Adrenal gland (tissue), 19 donors: Measurements from ENCODE around the gene PIGS. TPM values are rescaled to one million over a fixed set of nuclear protein-coding genes. Genes with fewer than 3 reads are reported as not detected.

Experiments used
- DNase-seq, 7 donors: peaks; one replicate each; pipeline ENCODE4 v3.0.0-alpha.2; 2019 to 2020
- H3K27ac ChIP-seq, 5 donors: fragments of 200-600 bp; sonication (generic) in 4 of 5; 1 replicate in 3 of 5; 2 replicates in 2 of 5; pipeline versions ENCODE4 v1.5.1 to v1.8.0; 2016 to 2020; ENCODE audit warnings: mild to moderate bottlenecking in 1 of 5
- H3K27me3 ChIP-seq: fragments of 200-600 bp; 2 replicates; pipeline ENCODE4 v1.8.0; 2021
- H3K36me3 ChIP-seq, 2 donors: fragments of 200-600 bp; replicated peaks in 1 of 2; 1 replicate in 1 of 2; 2 replicates in 1 of 2; pipeline versions ENCODE4 v1.5.1 to v1.8.0; 2018 to 2022
- H3K4me1 ChIP-seq, 2 donors: fragments of 200-600 bp; replicated peaks in 1 of 2; 1 replicate in 1 of 2; 2 replicates in 1 of 2; pipeline versions ENCODE4 v1.5.1 to v1.8.0; 2018 to 2021
- H3K4me3 ChIP-seq, 4 donors: fragments of 200-600 bp; sonication (generic) in 3 of 4; one replicate each; pipeline ENCODE4 v1.5.1; 2016 to 2018
- H3K9me3 ChIP-seq, 3 donors: fragments of 200-600 bp; sonication (generic) in 1 of 3; replicated peaks in 1 of 3; 1 replicate in 2 of 3; 2 replicates in 1 of 3; pipeline versions ENCODE4 v1.5.1 to v1.8.0; 2016 to 2021
- CTCF ChIP-seq, 6 experiments: fragments of 450-650 bp in 4 of 6; fragments of 200-600 bp in 2 of 6; sonication (generic) in 1 of 6; IDR thresholded peaks; 1 replicate in 5 of 6; 2 replicates in 1 of 6; pipeline versions ENCODE4 v1.5.1 to v1.8.0; 2016 to 2021; ENCODE audit warnings: antibody characterized with exemption in 6 of 6, mild to moderate bottlenecking in 2 of 6, moderate library complexity in 1 of 6
- POLR2A ChIP-seq, 2 donors: fragments of 450-650 bp; IDR thresholded peaks; one replicate each; pipeline ENCODE4 v1.6.1; 2017; ENCODE audit warnings: antibody characterized with exemption in 2 of 2, mild to moderate bottlenecking in 2 of 2, moderate library complexity in 1 of 2
- WGBS, 4 donors: extraction: QIAGEN DNeasy Blood & Tissue Kit in 2 of 4; methylation state at CpG; one replicate each; pipeline versions ENCODE4 v1.1.5 to v1.1.7; 2013 to 2017; 5-methylcytosine and 5-hydroxymethylcytosine counted together
- intact Hi-C, 2 donors: fragments of 100-400 bp; cut with DNase I; formaldehyde crosslinking; loops; one replicate each; pipeline versions ENCODE4 v1.14.1 to v1.15.0; 2022 to 2023
- long read RNA-seq, 10 donors: library from polyadenylated mRNA in 3 of 10; unstranded in 2 of 10; stranded (forward) in 1 of 10; transcript quantifications; one replicate each; pipeline ENCODE4 v2.0.0 and lab custom pipeline, GENCODE V29; 2021 to 2026
- polyA plus RNA-seq, 3 donors: library from polyadenylated mRNA; stranded (reverse); fragments of 200-250 nt in 2 of 3; fragments of 350-450 nt in 1 of 3; fragmentation: Illumina TruSeq in 1 of 3; extraction: RNeasy Lipid Tissue Mini Kit (QIAGEN cat#74804) in 1 of 3; gene quantifications; one replicate each; pipeline ENCODE4 v1.2.3, GENCODE V29; 2013 to 2014
- total RNA-seq, 9 donors: library from RNA; depleted of rRNA in 4 of 9; stranded (reverse); fragments of >200 nt in 4 of 9; fragments of 120-200 nt in 1 of 9; fragmentation: NEBNext Ultra II Directional in 1 of 9; extraction: Animal tissue kit (Norgen Biotek cat#: 25700) in 1 of 9; gene quantifications; one replicate each; pipeline versions ENCODE4 v1.1.0 to v1.2.4, GENCODE V29; 2013 to 2023
- donor health status: healthy with polysubstance abuse.
- donor health status: Bipolar disorder and iron deficiency.
- donor health status: DM: yes; HTN: yes; CAD: no.
- donor health status: DM: no; HTN: no; CAD: no.
- donor health status: DM: no; HTN: no; CAD: no.
- donor health status: DM: yes; HTN: yes; CAD: no.

PIGS gene
- total RNA-seq (10 to 100 TPM; 44.5 to 73.0 (median 58.7) TPM), polyA plus RNA-seq (10 to 100 TPM in 2 of 3 donors, 1 to 10 TPM in 1; 9.2 to 44.1 (median 12.6) TPM)
- long read RNA-seq, donor 1, transcript PIGS-202 (12 exons, 2,877 nt), result major isoform, 18 of 26 reads
- long read RNA-seq, donor 1, transcript PIGS-203 (11 exons, 2,815 nt), result minor isoform, 7 of 26 reads
- long read RNA-seq, donor 1, partial matches to known transcripts, result 0 of 26 reads
- long read RNA-seq, donor 1, other reads (novel, unspliced or antisense), result 0 of 26 reads
- long read RNA-seq, donor 2, transcript PIGS-203 (11 exons, 2,815 nt), result minor isoform, 6 of 25 reads
- long read RNA-seq, donor 2, transcript PIGS-202 (12 exons, 2,877 nt), result major isoform, 14 of 25 reads
- long read RNA-seq, donor 2, partial matches to known transcripts, result 0 of 25 reads
- long read RNA-seq, donor 2, other reads (novel, unspliced or antisense), result 0 of 25 reads
- long read RNA-seq, donor 3, transcript PIGS-202 (12 exons, 2,877 nt), result major isoform, 9 of 17 reads
- long read RNA-seq, donor 3, partial matches to known transcripts, result 0 of 17 reads
- long read RNA-seq, donor 3, other reads (novel, unspliced or antisense), result 0 of 17 reads
- long read RNA-seq, donor 4, transcript PIGS-202 (12 exons, 2,877 nt), result major isoform, 13 of 18 reads
- long read RNA-seq, donor 4, partial matches to known transcripts, result 3 of 18 reads
- long read RNA-seq, donor 4, other reads (novel, unspliced or antisense), result 2 of 18 reads
- long read RNA-seq, donor 5, transcript PIGS-203 (11 exons, 2,815 nt), result minor isoform, 12 of 128 reads
- long read RNA-seq, donor 5, transcript PIGS-202 (12 exons, 2,877 nt), result major isoform, 83 of 128 reads
- long read RNA-seq, donor 5, partial matches to known transcripts, result 28 of 128 reads
- long read RNA-seq, donor 5, other reads (novel, unspliced or antisense), result 4 of 128 reads
- long read RNA-seq, donor 6, transcript PIGS-202 (12 exons, 2,877 nt), result major isoform, 6 of 16 reads
- long read RNA-seq, donor 6, partial matches to known transcripts, result 5 of 16 reads
- long read RNA-seq, donor 6, other reads (novel, unspliced or antisense), result 5 of 16 reads
- long read RNA-seq, donor 7, partial matches to known transcripts, result 0 of 8 reads
- long read RNA-seq, donor 7, other reads (novel, unspliced or antisense), result 0 of 8 reads
- long read RNA-seq, donor 8, transcript PIGS-202 (12 exons, 2,877 nt), result major isoform, 30 of 33 reads
- long read RNA-seq, donor 8, partial matches to known transcripts, result 0 of 33 reads
- long read RNA-seq, donor 8, other reads (novel, unspliced or antisense), result 0 of 33 reads
- long read RNA-seq, donor 9, transcript PIGS-202 (12 exons, 2,877 nt), result major isoform, 20 of 27 reads
- long read RNA-seq, donor 9, partial matches to known transcripts, result 0 of 27 reads
- long read RNA-seq, donor 9, other reads (novel, unspliced or antisense), result 0 of 27 reads
- long read RNA-seq, donor 10, transcript PIGS-203 (11 exons, 2,815 nt), result major isoform, 5 of 9 reads
- long read RNA-seq, donor 10, partial matches to known transcripts, result 0 of 9 reads
- long read RNA-seq, donor 10, other reads (novel, unspliced or antisense), result 0 of 9 reads

- Histone ChIP-seq H3K27me3 (no peaks in the 10 kb centered on the region), H3K27ac (peak within 1 kb of the TSS; percentile 17 to 86 (median 49)), H3K4me3 (peak within 1 kb of the TSS; percentile 5 to 91 (median 56)), H3K4me1 (peaks cover 13 to 25% of the 10 kb centered on the region in 2 donors), H3K36me3 (no peaks in the 10 kb centered on the region), H3K9me3 (no peaks in the 10 kb centered on the region)
- intact Hi-C loops, result no loop called here
- 0 to 1% (median 0%) methylated on average over 19 to 49 of the region's 49 CpGs for WGBS, 4 donors
- peak; percentile 94 to 98 (median 96) for DNase-seq
- TF ChIP-seq CTCF (IDR thresholded peaks at IDR 0.05) (peak in 1 of 6 experiments; percentile 1), POLR2A (IDR thresholded peaks at IDR 0.05) (peak; percentile 52 to 84)
These were observed at the start of gene PIGS for GRCh38 chr17:28571361-28572122. Gene PIGS, minus strand, starts transcription at chr17:28571524. Its CDS starts 28 bp downstream, at chr17:28571496.

- WGBS, 4 donors, result 82 to 96% (median 86%) methylated on average over 2 of the region's 2 CpGs
- H3K4me3 ChIP-seq, result no peak overlapping the region
These were observed 48.7 kb upstream of the PIGS start for GRCh38 chr17:28620010-28620409.

More at GRCh38 chr17:28620010-28620409, 48.7 kb upstream of the PIGS start:
- H3K36me3 ChIP-seq, result peaks cover 0 to 94% of the 10 kb centered on the region in 2 donors
- no peaks in the 10 kb centered on the region for H3K27me3 ChIP-seq
- no peak overlapping the region for H3K27ac ChIP-seq
- TF ChIP-seq CTCF (IDR thresholded peaks at IDR 0.05) (no peak), POLR2A (IDR thresholded peaks at IDR 0.05) (no peak)
- intact Hi-C loops, result no loop called here
- no peaks in the 10 kb centered on the region for H3K9me3 ChIP-seq
- no peaks in the 10 kb centered on the region for H3K4me1 ChIP-seq
- no peak for DNase-seq
